GM12892 (cell line): ENCODE results near the gene FBXO41.

ENCODE experiments used
- POLR2A ChIP-seq: IDR thresholded peaks from 2 replicates; pipeline ENCODE4 v1.6.1; 2011; ENCODE audit warnings: low read depth, low read length, control low read depth
- POLR2AphosphoS5 ChIP-seq: IDR thresholded peaks from 2 replicates; pipeline ENCODE4 v1.6.1; 2011; ENCODE audit warnings: low read depth, low read length, control low read depth
- TAF1 ChIP-seq: IDR thresholded peaks from 2 replicates; pipeline ENCODE4 v1.6.1; 2011; ENCODE audit warnings: low read depth, mild to moderate bottlenecking, control low read depth, low read length, borderline replicate concordance

DNA sequence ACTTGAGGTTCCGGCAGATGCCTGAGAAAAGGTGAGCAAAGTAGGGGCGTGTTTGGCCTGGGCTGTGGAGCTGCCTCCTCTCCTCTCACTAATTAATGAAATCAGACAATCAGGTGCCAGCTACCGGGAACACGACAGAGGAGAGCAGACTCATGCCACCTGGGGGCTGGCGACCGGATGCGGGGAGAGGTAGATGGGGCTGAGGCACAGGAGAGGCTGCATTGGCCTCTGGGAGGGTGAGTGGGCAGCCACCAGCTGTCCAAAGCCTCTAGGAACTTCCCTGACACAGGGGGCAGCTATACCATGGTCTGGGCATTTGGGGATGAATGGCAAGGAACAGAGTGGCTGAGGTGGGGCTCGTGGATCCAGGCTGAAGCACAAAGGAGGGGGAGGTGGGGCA is 25.0 kb downstream of the FBXO41 start:
- TF ChIP-seq POLR2A (no peak), POLR2AphosphoS5 (no peak), TAF1 (no peak)
